ENCODE results near the gene BAK1. TPM values are rescaled to one million over a fixed set of nuclear protein-coding genes. Genes with fewer than 3 reads are reported as not detected.

Gene BAK1
- total RNA-seq, 1 experiment from 2014 or later = 31.5 TPM

- CTCF ChIA-PET = interaction anchor here (0.9 kb wide), 1 partner anchor 152 kb away, joined by 4 read pairs; no protein-coding TSS in a partner anchor
- TF ChIP-seq CTCF (IDR thresholded peaks at IDR 0.05) (no peak), TCF7L2 (IDR thresholded peaks at IDR 0.05; ENCODE audit: low read depth, low read length) (no peak), POLR2AphosphoS5 (IDR thresholded peaks at IDR 0.05; ENCODE audit: low read depth, low read length) (no peak), REST (IDR thresholded peaks at IDR 0.05; ENCODE audit: insufficient read depth in 1 of 2, low read depth in 2 of 2, low read length in 1 of 2) (no peak), SIN3A (IDR thresholded peaks at IDR 0.05; ENCODE audit: borderline replicate concordance, insufficient read depth, low read depth, low read length) (no peak)
- DNase-seq (ENCODE audit: low read depth, low spot score) (no peak), ATAC-seq (no peak)
- TSS peak; percentile 48 for BruUV-seq (replicated peaks)
- H3K9me3 ChIP-seq (ENCODE audit: control insufficient read depth, insufficient read depth, low read depth, low read length) = no peaks in the 10 kb centered on the region
- intact Hi-C loops (cut with micrococcal nuclease; ENCODE audit: unreplicated experiment) (loop anchor here (10.0 kb wide), 1 partner anchor 123 kb away; the partner anchor contains the start of gene ZBTB9), in situ Hi-C loops (cut with HindIII; ENCODE audit: low pct_unique_long_range_greater_than_20kb, low sequenced_read_pairs) (no loop called here)
- POLR2A ChIA-PET = no interaction called here
- peak overlapping the region; percentile 92 for H3K27ac ChIP-seq (ENCODE audit: low read length)
- H3K36me3 ChIP-seq (ENCODE audit: control insufficient read depth, insufficient read depth, low read length) = peaks cover 2% of the 10 kb centered on the region; the same call in 1 of the 2 replicates
- peak overlapping the region; percentile 94 to 98 for H3K4me3 ChIP-seq (ENCODE audit: low read depth in 2 of 2, low read length in 2 of 2)
- H3K4me1 ChIP-seq (ENCODE audit: control insufficient read depth, insufficient read depth, low read length) = peaks cover 16% of the 10 kb centered on the region
- H3K27me3 ChIP-seq (ENCODE audit: control insufficient read depth, insufficient read depth, low read length) = no peaks in the 10 kb centered on the region
Observed at GRCh38 chr6:33578164-33578563, 1.9 kb downstream of the BAK1 start.

GRCh38 chr6:33577718-33578117 lies 2.4 kb downstream of the BAK1 start:
- no peaks in the 10 kb centered on the region for H3K9me3 ChIP-seq (ENCODE audit: control insufficient read depth, insufficient read depth, low read depth, low read length)
- H3K4me3 ChIP-seq (ENCODE audit: low read depth in 2 of 2, low read length in 2 of 2) = peak overlapping the region in 1 of 2 experiments; percentile 98; a peak in 2 of 4 replicates
- peaks cover 2% of the 10 kb centered on the region; the same call in 1 of the 2 replicates for H3K36me3 ChIP-seq (ENCODE audit: control insufficient read depth, insufficient read depth, low read length)
- ChIA-PET POLR2A (interaction anchor here (0.5 kb wide), 1 partner anchor 151 kb away, joined by 3 read pairs; no protein-coding TSS in a partner anchor), CTCF (no interaction called here)
- H3K27me3 ChIP-seq (ENCODE audit: control insufficient read depth, insufficient read depth, low read length) = no peaks in the 10 kb centered on the region
- ATAC-seq = no peak
- no peak for DNase-seq (ENCODE audit: low read depth, low spot score)
- intact Hi-C loops (cut with micrococcal nuclease; ENCODE audit: unreplicated experiment) (loop anchor here (10.0 kb wide), 1 partner anchor 123 kb away; the partner anchor contains the start of gene ZBTB9), in situ Hi-C loops (cut with HindIII; ENCODE audit: low pct_unique_long_range_greater_than_20kb, low sequenced_read_pairs) (no loop called here)
- TF ChIP-seq TCF7L2 (IDR thresholded peaks at IDR 0.05; ENCODE audit: low read depth, low read length) (no peak), CTCF (IDR thresholded peaks at IDR 0.05) (no peak), SIN3A (IDR thresholded peaks at IDR 0.05; ENCODE audit: borderline replicate concordance, insufficient read depth, low read depth, low read length) (no peak), REST (IDR thresholded peaks at IDR 0.05; ENCODE audit: insufficient read depth in 1 of 2, low read depth in 2 of 2, low read length in 1 of 2) (no peak), POLR2AphosphoS5 (IDR thresholded peaks at IDR 0.05; ENCODE audit: low read depth, low read length) (no peak)
- H3K27ac ChIP-seq (ENCODE audit: low read length) = peak overlapping the region; percentile 66; the same call in 1 of the 2 replicates
- BruUV-seq (replicated peaks) = no TSS peak
- H3K4me1 ChIP-seq (ENCODE audit: control insufficient read depth, insufficient read depth, low read length) = peaks cover 16% of the 10 kb centered on the region
